ENCODE results near the gene KRT75. TPM values are rescaled to one million over a fixed set of nuclear protein-coding genes. Genes with fewer than 3 reads are reported as not detected.
A peak's percentile ranks its signal among the peaks of the same experiment; 100 is the strongest.

KRT75 gene
- total and polyA plus RNA-seq, 12 donors = not detected

GRCh38 chr12:52417740-52418139 lies 16.4 kb downstream of the KRT75 start:
- no peaks in the 10 kb centered on the region for H3K9me3 ChIP-seq
- no peak for DNase-seq
- no peak for ATAC-seq
- H3K27me3 ChIP-seq = peaks cover 0 to 27% (median 11%) of the 10 kb centered on the region in 7 donors
- H3K4me1 ChIP-seq = peaks cover 0 to 21% (median 9%) of the 10 kb centered on the region in 9 donors
- no peak for TF ChIP-seq CTCF (IDR thresholded peaks at IDR 0.05)
- H3K4me3 ChIP-seq = no peak overlapping the region
- intact Hi-C loops (cut with DNase I) = no loop called here
- H3K27ac ChIP-seq = peak overlapping the region in 8 of 10 donors; percentile 37 to 78 (median 64)
- WGBS, 2 donors = 89 to 94% methylated on average over 2 of the region's 2 CpGs
- H3K36me3 ChIP-seq = no peaks in the 10 kb centered on the region

GRCh38 chr12:52416795-52417194 lies 17.4 kb downstream of the KRT75 start:
- H3K27ac ChIP-seq = peak overlapping the region in 9 of 10 donors; percentile 37 to 78 (median 64)
- no peak for DNase-seq
- ATAC-seq = peak in 6 of 8 donors; percentile 30 to 54 (median 34)

GRCh38 chr12:52415870-52416750 lies 18.1 kb downstream of the KRT75 start:
- DNase-seq = peak in 1 of 2 donors; percentile 71

More at GRCh38 chr12:52416795-52417194, 17.4 kb downstream of the KRT75 start:
- H3K4me1 ChIP-seq = peaks cover 0 to 21% (median 9%) of the 10 kb centered on the region in 9 donors
- WGBS, 2 donors = 76 to 97% methylated on average over 1 of the region's 1 CpG
- no peaks in the 10 kb centered on the region for H3K9me3 ChIP-seq
- TF ChIP-seq CTCF (IDR thresholded peaks at IDR 0.05) = no peak
- H3K27me3 ChIP-seq = peaks cover 0 to 23% (median 6%) of the 10 kb centered on the region in 7 donors
- H3K4me3 ChIP-seq = no peak overlapping the region
- intact Hi-C loops (cut with DNase I) = no loop called here
- no peaks in the 10 kb centered on the region for H3K36me3 ChIP-seq

More at GRCh38 chr12:52415870-52416750, 18.1 kb downstream of the KRT75 start:
- Histone ChIP-seq H3K27me3 (peaks cover 0 to 28% (median under 1%) of the 10 kb centered on the region in 7 donors), H3K4me1 (peaks cover 0 to 21% (median 9%) of the 10 kb centered on the region in 9 donors), H3K36me3 (no peaks in the 10 kb centered on the region), H3K9me3 (no peaks in the 10 kb centered on the region), H3K4me3 (no peak overlapping the region), H3K27ac (peak overlapping the region in 8 of 10 donors; percentile 4 to 78 (median 62))
- WGBS, 2 donors = 64 to 68% methylated on average over 10 of the region's 10 CpGs
- peak; percentile 73 to 92 (median 88) for ATAC-seq
- intact Hi-C loops (cut with DNase I) = no loop called here
- TF ChIP-seq CTCF (IDR thresholded peaks at IDR 0.05) = no peak
